DND-41 (cell line): Measurements from ENCODE around the gene DYSF.

ENCODE experiments used
- CTCF ChIP-seq: IDR thresholded peaks from 2 replicates; pipeline ENCODE4 v1.5.1; 2012; ENCODE audit warnings: borderline replicate concordance, low read length, moderate library complexity, mild to moderate bottlenecking; ENCODE audit not compliant: poor library complexity, severe bottlenecking; ENCODE audit errors: extremely low read depth
- EZH2 ChIP-seq: IDR thresholded peaks from 3 replicates; pipeline ENCODE4 v1.6.1; 2012; ENCODE audit warnings: borderline replicate concordance, low read depth, mild to moderate bottlenecking, moderate library complexity, low read length, inconsistent platforms; ENCODE audit not compliant: severe bottlenecking

- TF ChIP-seq CTCF (no peak), EZH2 (no peak)
These were observed 28.7 kb downstream of the DYSF start for GRCh38 chr2:71482055-71482454.
